NOMO-1 treated with DMSO at 0.1 percent for 48 hours (cell line): ENCODE results near the gene NHLRC2.
A peak's percentile ranks its signal among the peaks of the same experiment; 100 is the strongest.
"Not testable (repeated sequence)": the region's sequence is repeated elsewhere in the genome, so short reads cannot be mapped to it uniquely, and the experiment has no call there.

ENCODE experiments used
- DNase-seq: peaks from one replicate; lab custom pipeline; 2025; ENCODE audit not compliant: unreplicated experiment; lab: John Stamatoyannopoulos, UW

NHLRC2 gene

GRCh38 chr10:113933894-113934532, 79.6 kb downstream of the NHLRC2 start:
- DNase-seq, result no peak

GRCh38 chr10:113937258-113937657, 82.8 kb downstream of the NHLRC2 start:
- no peak for DNase-seq

- no peak for DNase-seq
These were observed 83.3 kb downstream of the NHLRC2 start for GRCh38 chr10:113937756-113938155.

GRCh38 chr10:113939212-113939860, 84.9 kb downstream of the NHLRC2 start:
- no peak for DNase-seq

GRCh38 chr10:113941140-113941539, 86.7 kb downstream of the NHLRC2 start:
- no peak for DNase-seq

GRCh38 chr10:113943196-113943595, 88.7 kb downstream of the NHLRC2 start:
- not testable (repeated sequence) for DNase-seq

- DNase-seq, result no peak
These were observed 90.7 kb downstream of the NHLRC2 start for GRCh38 chr10:113945075-113945686.

- no peak for DNase-seq
These were observed 91.2 kb downstream of the NHLRC2 start for GRCh38 chr10:113945687-113946085.

GRCh38 chr10:113947184-113948041, 93.0 kb downstream of the NHLRC2 start:
- DNase-seq, result no peak

GRCh38 chr10:113948048-113948447, 93.6 kb downstream of the NHLRC2 start:
- no peak for DNase-seq

GRCh38 chr10:113950268-113950667, 95.8 kb downstream of the NHLRC2 start:
- no peak for DNase-seq

GRCh38 chr10:113953505-113954272, 99.2 kb downstream of the NHLRC2 start:
- peak; percentile 65 for DNase-seq

- no peak for DNase-seq
These were observed 99.9 kb downstream of the NHLRC2 start for GRCh38 chr10:113954409-113954808.

GRCh38 chr10:113957013-113957412, 102.6 kb downstream of the NHLRC2 start:
- no peak for DNase-seq

GRCh38 chr10:113958631-113959382, 104.3 kb downstream of the NHLRC2 start:
- DNase-seq, result peak; percentile 19

GRCh38 chr10:113959383-113959760, 104.9 kb downstream of the NHLRC2 start:
- DNase-seq, result no peak

- DNase-seq, result no peak
These were observed 106.2 kb downstream of the NHLRC2 start for GRCh38 chr10:113960617-113961181.

GRCh38 chr10:113961182-113962031, 106.9 kb downstream of the NHLRC2 start:
- peak; percentile 45 for DNase-seq

- peak; percentile 83 for DNase-seq
These were observed 110.6 kb downstream of the NHLRC2 start for GRCh38 chr10:113965077-113965476.
